HEK293T (cell line): ENCODE data around the gene CTNNA3.

Experiments
- CTCF ChIA-PET: fragments of 350-600 bp; formaldehyde crosslinking; extraction: SDS; loops from one replicate; lab custom pipeline; 2021; ENCODE audit warnings: antibody characterized with exemption, inconsistent platforms; lab: Yijun Ruan, JAX
- POLR2A ChIA-PET: fragments of 350-600 bp; formaldehyde crosslinking; extraction: SDS; loops from one replicate; lab custom pipeline; 2020; ENCODE audit warnings: antibody characterized with exemption, inconsistent platforms; lab: Yijun Ruan, JAX
- DNase-seq: peaks from one replicate; pipeline ENCODE4 v3.0.0; 2012; ENCODE audit warnings: mixed read lengths; ENCODE audit errors: extremely low spot score
- ARNT ChIP-seq: fragments of 450-650 bp; IDR thresholded peaks from 2 replicates; pipeline ENCODE4 v1.6.1; 2017; ENCODE audit warnings: mild to moderate bottlenecking
- BHLHE40 ChIP-seq: fragments of 450-650 bp; IDR thresholded peaks from 2 replicates; pipeline ENCODE4 v1.6.1; 2016; ENCODE audit warnings: mild to moderate bottlenecking, moderate library complexity, borderline replicate concordance
- CTBP1 ChIP-seq: fragments of 450-650 bp; IDR thresholded peaks from 2 replicates; pipeline ENCODE4 v1.6.1; 2016; ENCODE audit warnings: borderline replicate concordance
- ELF4 ChIP-seq: fragments of 450-650 bp; IDR thresholded peaks from 2 replicates; pipeline ENCODE4 v1.6.1; 2017; ENCODE audit warnings: antibody characterized with exemption
- FOXA1 ChIP-seq: fragments of 450-650 bp; IDR thresholded peaks from 2 replicates; pipeline ENCODE4 v1.6.1; 2016; ENCODE audit warnings: mild to moderate bottlenecking
- FOXK2 ChIP-seq: fragments of 450-650 bp; IDR thresholded peaks from 2 replicates; pipeline ENCODE4 v1.6.1; 2016; ENCODE audit warnings: mild to moderate bottlenecking
- FOXM1 ChIP-seq: fragments of 450-650 bp; IDR thresholded peaks from 2 replicates; pipeline ENCODE4 v1.6.1; 2017; ENCODE audit warnings: mild to moderate bottlenecking, borderline replicate concordance
- HDGF ChIP-seq: fragments of 450-650 bp; IDR thresholded peaks from 2 replicates; pipeline ENCODE4 v1.6.1; 2017; ENCODE audit warnings: antibody characterized with exemption, borderline replicate concordance
- L3MBTL2 ChIP-seq: fragments of 450-650 bp; conservative IDR thresholded peaks from 2 replicates; pipeline ENCODE4 v1.6.1; 2016; ENCODE audit warnings: mild to moderate bottlenecking
- LEF1 ChIP-seq: fragments of 450-650 bp; IDR thresholded peaks from 2 replicates; pipeline ENCODE4 v1.6.1; 2017; ENCODE audit warnings: mild to moderate bottlenecking, borderline replicate concordance
- NFRKB ChIP-seq: fragments of 450-650 bp; IDR thresholded peaks from 2 replicates; pipeline ENCODE4 v1.6.1; 2016; ENCODE audit warnings: mild to moderate bottlenecking, moderate library complexity
- SP1 ChIP-seq: fragments of 450-650 bp; IDR thresholded peaks from 2 replicates; pipeline ENCODE4 v1.6.1; 2017
- SUZ12 ChIP-seq: fragments of 450-650 bp; IDR thresholded peaks from 2 replicates; pipeline ENCODE4 v1.6.1; 2016; ENCODE audit warnings: mild to moderate bottlenecking
- TARDBP ChIP-seq: fragments of 450-650 bp; IDR thresholded peaks from 2 replicates; pipeline ENCODE4 v1.6.1; 2016
- ZNF384 ChIP-seq: fragments of 450-650 bp; IDR thresholded peaks from 2 replicates; pipeline ENCODE4 v1.6.1; 2016
- TF ChIP-seq, protein P1 (sequence below): fragments of 450-650 bp; IDR thresholded peaks from 2 replicates; pipeline ENCODE4 v1.6.1; 2016

Gene CTNNA3

GRCh38 chr10:66228887-66229286 lies 1467.1 kb downstream of the CTNNA3 start:
- TF ChIP-seq LEF1 (no peak), L3MBTL2 (no peak), TARDBP (no peak), FOXK2 (no peak), ELF4 (no peak), FOXM1 (no peak), SUZ12 (no peak), CTBP1 (no peak), FOXA1 (no peak)
- ChIA-PET POLR2A (no interaction called here), CTCF (no interaction called here)
- no peak for DNase-seq

DNA sequence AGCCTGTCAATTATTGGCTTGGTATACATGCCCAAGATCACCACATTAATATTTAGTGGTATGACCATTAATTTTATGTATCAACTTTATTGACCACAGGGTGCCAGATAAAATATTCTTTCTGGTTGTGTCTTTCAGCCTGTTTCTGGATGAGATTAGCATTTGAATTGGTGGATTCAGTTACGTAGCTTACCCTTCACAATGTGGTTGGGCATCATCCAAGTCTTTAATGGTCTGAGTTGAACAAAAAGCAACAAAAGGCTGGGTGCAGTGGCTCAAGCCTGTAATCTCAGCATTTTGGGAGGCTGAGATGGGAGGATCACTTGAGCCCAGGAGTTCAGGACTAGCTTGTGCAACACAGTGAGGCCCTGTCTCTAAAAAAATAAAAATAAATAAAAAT lies 1472.3 kb downstream of the CTNNA3 start:
- POLR2A ChIA-PET = no interaction called here
- TF ChIP-seq HDGF (no peak), FOXM1 (no peak), CTBP1 (no peak), LEF1 (no peak), L3MBTL2 (no peak), BHLHE40 (no peak), FOXK2 (no peak), FOXA1 (no peak), SUZ12 (no peak)
- TF ChIP-seq, protein P1, sequence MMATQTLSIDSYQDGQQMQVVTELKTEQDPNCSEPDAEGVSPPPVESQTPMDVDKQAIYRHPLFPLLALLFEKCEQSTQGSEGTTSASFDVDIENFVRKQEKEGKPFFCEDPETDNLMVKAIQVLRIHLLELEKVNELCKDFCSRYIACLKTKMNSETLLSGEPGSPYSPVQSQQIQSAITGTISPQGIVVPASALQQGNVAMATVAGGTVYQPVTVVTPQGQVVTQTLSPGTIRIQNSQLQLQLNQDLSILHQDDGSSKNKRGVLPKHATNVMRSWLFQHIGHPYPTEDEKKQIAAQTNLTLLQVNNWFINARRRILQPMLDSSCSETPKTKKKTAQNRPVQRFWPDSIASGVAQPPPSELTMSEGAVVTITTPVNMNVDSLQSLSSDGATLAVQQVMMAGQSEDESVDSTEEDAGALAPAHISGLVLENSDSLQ = no peak
- CTCF ChIA-PET = interaction anchor here (0.6 kb wide), 1 partner anchor 570 kb away, joined by 6 read pairs; no protein-coding TSS in a partner anchor
- no peak for DNase-seq

DNA sequence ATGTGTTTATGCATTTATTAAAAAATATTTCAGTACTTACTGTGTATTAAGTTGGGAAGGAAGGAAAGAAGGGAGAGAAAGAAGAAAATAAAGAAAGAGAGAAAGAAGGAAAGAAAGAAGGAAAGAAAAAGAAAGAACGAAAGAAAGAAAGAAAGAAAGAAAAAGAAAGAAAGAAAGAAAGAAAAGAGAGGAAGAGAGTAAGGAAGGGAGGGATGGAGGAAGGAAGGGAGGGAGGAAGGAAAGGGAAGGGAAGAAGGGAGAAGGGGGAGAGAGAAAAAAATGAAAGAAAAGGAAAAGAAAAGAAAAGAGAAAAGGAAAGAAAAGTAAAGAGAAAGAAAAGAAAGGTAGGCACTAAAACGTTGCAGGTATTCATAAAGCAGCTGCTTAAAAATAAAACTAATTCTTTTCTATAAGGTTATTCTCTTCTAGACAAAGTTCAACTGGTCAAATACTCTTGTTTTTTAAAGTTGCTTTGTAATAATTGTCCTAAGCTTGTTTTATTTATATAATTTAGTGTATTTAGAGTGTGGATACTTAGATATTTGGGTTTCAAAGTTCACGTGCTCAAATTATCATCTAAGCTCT lies 1473.4 kb downstream of the CTNNA3 start:
- no peak for DNase-seq
- CTCF ChIA-PET = no interaction called here
- POLR2A ChIA-PET = no interaction called here
- TF ChIP-seq L3MBTL2 = no peak
- no peak for TF ChIP-seq HDGF
- TF ChIP-seq SP1 = no peak; the same call in 1 of the 2 replicates
- TF ChIP-seq FOXK2 = no peak
- TF ChIP-seq BHLHE40 = no peak
- TF ChIP-seq, protein P1 = no peak
- TF ChIP-seq NFRKB = no peak
- no peak for TF ChIP-seq LEF1
- TF ChIP-seq ZNF384 = no peak
- TF ChIP-seq CTBP1 = no peak
- no peak for TF ChIP-seq ARNT

GRCh38 chr10:66218981-66219587 lies 1476.9 kb downstream of the CTNNA3 start:
- CTCF ChIA-PET = no interaction called here
- TF ChIP-seq ZNF384 (no peak), L3MBTL2 (no peak), BHLHE40 (no peak), SUZ12 (no peak), HDGF (no peak), SP1 (no peak), LEF1 (no peak), ARNT (no peak), FOXA1 (no peak), FOXK2 (no peak), ELF4 (no peak), NFRKB (no peak), FOXM1 (no peak), CTBP1 (no peak), TARDBP (no peak)
- TF ChIP-seq, protein P1 = no peak
- POLR2A ChIA-PET = no interaction called here
- no peak for DNase-seq

DNA sequence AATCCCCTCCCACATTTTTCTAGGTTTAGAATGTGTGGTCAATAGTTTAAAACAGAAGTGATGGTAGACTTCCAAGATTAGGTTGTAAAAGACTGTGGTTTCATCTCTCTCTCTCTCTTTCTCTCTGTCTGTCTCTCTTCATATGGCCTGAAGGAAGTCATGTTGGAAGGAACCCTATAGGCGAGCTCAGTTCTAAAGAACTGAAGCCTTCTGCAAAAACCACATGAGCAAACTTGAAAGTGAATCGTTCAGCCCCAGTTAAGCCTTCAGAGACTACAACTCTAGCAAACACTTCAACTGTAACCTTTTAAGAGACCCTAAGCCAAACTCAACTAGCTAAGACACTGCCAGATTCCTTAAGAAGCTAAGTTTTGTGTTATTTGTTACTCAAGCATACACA lies 1477.7 kb downstream of the CTNNA3 start:
- no peak for DNase-seq
- no peak for TF ChIP-seq TARDBP
- no peak for TF ChIP-seq L3MBTL2
- TF ChIP-seq, protein P1 = no peak
- TF ChIP-seq SUZ12 = no peak
- no peak for TF ChIP-seq NFRKB
- TF ChIP-seq LEF1 = no peak
- TF ChIP-seq ARNT = no peak
- TF ChIP-seq FOXK2 = no peak
- TF ChIP-seq FOXM1 = no peak
- TF ChIP-seq ZNF384 = no peak
- no peak for TF ChIP-seq ELF4
- POLR2A ChIA-PET = no interaction called here
- CTCF ChIA-PET = no interaction called here
